Stomach (tissue), 9 donors: ENCODE data around the gene PRKN. TPM values are rescaled to one million over a fixed set of nuclear protein-coding genes. Genes with fewer than 3 reads are reported as not detected.

Source experiments
- DNase-seq, 2 donors: peaks; one replicate each; pipeline versions ENCODE4 v3.0.0 to v3.0.0-alpha.2; 2013 to 2019
- H3K27ac ChIP-seq, 5 donors: fragments of 200-600 bp in 4 of 5; sonication (generic) in 4 of 5; one replicate each; pipeline ENCODE4 v1.5.1; 2013 to 2019; ENCODE audit warnings: mild to moderate bottlenecking in 1 of 5, moderate library complexity in 1 of 5
- H3K27me3 ChIP-seq, 3 donors: fragments of 200-600 bp; sonication (generic); one replicate each; pipeline ENCODE4 v1.5.1; 2017 to 2019; ENCODE audit warnings: mixed run types in 1 of 3
- H3K36me3 ChIP-seq, 4 donors: fragments of 200-600 bp; sonication (generic); 1 replicate in 3 of 4; 2 replicates in 1 of 4; pipeline ENCODE4 v1.5.1; 2016 to 2019
- H3K4me1 ChIP-seq, 4 donors: fragments of 200-600 bp; sonication (generic); one replicate each; pipeline ENCODE4 v1.5.1; 2016 to 2019
- H3K4me3 ChIP-seq, 4 donors: fragments of 200-600 bp; sonication (generic) in 3 of 4; one replicate each; pipeline ENCODE4 v1.5.1; 2016 to 2019; ENCODE audit warnings: mild to moderate bottlenecking in 1 of 4
- H3K9me3 ChIP-seq, 4 donors: fragments of 200-600 bp; sonication (generic); one replicate each; pipeline ENCODE4 v1.5.1; 2016 to 2019
- CTCF ChIP-seq, 7 experiments: fragments of 450-650 bp in 4 of 7; fragments of 200-600 bp in 3 of 7; sonication (generic) in 3 of 7; IDR thresholded peaks; one replicate each; pipeline ENCODE4 v1.5.1; 2016 to 2019; ENCODE audit warnings: antibody characterized with exemption in 7 of 7, control low read depth in 2 of 7, mild to moderate bottlenecking in 1 of 7
- EP300 ChIP-seq: sonication (generic); formaldehyde crosslinking; IDR thresholded peaks from one replicate; pipeline ENCODE4 v1.6.1; 2017; ENCODE audit warnings: antibody characterized with exemption
- POLR2A ChIP-seq, 4 donors: fragments of 450-650 bp; IDR thresholded peaks; one replicate each; pipeline ENCODE4 v1.6.1; 2016; ENCODE audit warnings: antibody characterized with exemption in 4 of 4, control low read depth in 2 of 4, mild to moderate bottlenecking in 1 of 4, moderate library complexity in 1 of 4
- POLR2AphosphoS5 ChIP-seq, 3 donors: sonication (generic); formaldehyde crosslinking; IDR thresholded peaks; one replicate each; pipeline ENCODE4 v1.6.1; 2016; ENCODE audit warnings: antibody characterized with exemption in 3 of 3
- WGBS, 5 donors: extraction: QIAGEN DNeasy Blood & Tissue Kit in 3 of 5; methylation state at CpG; one replicate each; pipeline versions ENCODE4 v1.1.5 to v1.1.7; 2013 to 2018; 5-methylcytosine and 5-hydroxymethylcytosine counted together
- intact Hi-C: fragments of 100-400 bp; cut with DNase I; formaldehyde crosslinking; loops from one replicate; pipeline ENCODE4 v1.15.1; 2023; ENCODE audit warnings: low total_unique reads
- polyA plus RNA-seq, 3 donors: library from polyadenylated mRNA; stranded (reverse); fragments of 200-250 nt; gene quantifications; one replicate each; pipeline ENCODE4 v1.2.3, GENCODE V29; 2013
- total RNA-seq, 5 donors: library from RNA; depleted of rRNA; stranded (reverse); fragments of >200 nt; gene quantifications; one replicate each; pipeline versions ENCODE4 v1.1.0 to v1.2.3, GENCODE V29; 2014 to 2016
- donor health status: healthy with polysubstance abuse.
- donor health status: Bipolar disorder and iron deficiency.
- donor health status: healthy.

The PRKN gene
- total and polyA plus RNA-seq, 8 donors: 0.68 to 19.8 (median 9.5) TPM

- TF ChIP-seq CTCF (IDR thresholded peaks at IDR 0.05): no peak
- TF ChIP-seq POLR2AphosphoS5 (IDR thresholded peaks at IDR 0.05): no peak
- no peak for TF ChIP-seq EP300
- no peak for TF ChIP-seq POLR2A (IDR thresholded peaks at IDR 0.05)
- Histone ChIP-seq H3K27ac (no peak overlapping the region), H3K4me1 (no peaks in the 10 kb centered on the region), H3K4me3 (no peak overlapping the region), H3K27me3 (no peaks in the 10 kb centered on the region), H3K9me3 (peaks cover 0 to 14% (median 5%) of the 10 kb centered on the region in 4 donors), H3K36me3 (no peaks in the 10 kb centered on the region)
- DNase-seq: no peak
- intact Hi-C loops: no loop called here
- WGBS, 5 donors: 89 to 94% (median 94%) methylated on average over 4 of the region's 4 CpGs
Observed at GRCh38 chr6:161405418-161405817, 1322.1 kb downstream of the PRKN start.

GRCh38 chr6:161403717-161404116 is 1323.8 kb downstream of the PRKN start:
- no peak overlapping the region for H3K27ac ChIP-seq
- no peaks in the 10 kb centered on the region for H3K27me3 ChIP-seq
- H3K9me3 ChIP-seq: peaks cover 0 to 22% (median 12%) of the 10 kb centered on the region in 4 donors
- H3K4me1 ChIP-seq: no peaks in the 10 kb centered on the region
- no peak overlapping the region for H3K4me3 ChIP-seq
- no peak for TF ChIP-seq POLR2A (IDR thresholded peaks at IDR 0.05)
- TF ChIP-seq POLR2AphosphoS5 (IDR thresholded peaks at IDR 0.05): no peak
- no peak for TF ChIP-seq CTCF (IDR thresholded peaks at IDR 0.05)
- no peak for TF ChIP-seq EP300
- no peak for DNase-seq
- no peaks in the 10 kb centered on the region for H3K36me3 ChIP-seq
- intact Hi-C loops: no loop called here
- 68 to 94% (median 75%) methylated on average over 1 of the region's 1 CpG for WGBS, 5 donors

GRCh38 chr6:161401587-161402309 is 1325.8 kb downstream of the PRKN start:
- WGBS, 5 donors: 83 to 94% (median 85%) methylated on average over 8 of the region's 8 CpGs
- Histone ChIP-seq H3K4me3 (no peak overlapping the region), H3K27me3 (no peaks in the 10 kb centered on the region), H3K36me3 (no peaks in the 10 kb centered on the region), H3K4me1 (no peaks in the 10 kb centered on the region), H3K9me3 (peaks cover 0 to 27% (median 15%) of the 10 kb centered on the region in 4 donors), H3K27ac (no peak overlapping the region)
- intact Hi-C loops: no loop called here
- TF ChIP-seq EP300 (no peak), POLR2A (IDR thresholded peaks at IDR 0.05) (no peak), CTCF (IDR thresholded peaks at IDR 0.05) (no peak), POLR2AphosphoS5 (IDR thresholded peaks at IDR 0.05) (no peak)
- DNase-seq: no peak

GRCh38 chr6:161400671-161401070 is 1326.9 kb downstream of the PRKN start:
- 36 to 63% (median 49%) methylated on average over 5 of the region's 5 CpGs for WGBS, 5 donors
- DNase-seq: no peak
- H3K9me3 ChIP-seq: peaks cover 0 to 27% (median 15%) of the 10 kb centered on the region in 4 donors
- no peak overlapping the region for H3K27ac ChIP-seq
- TF ChIP-seq POLR2A (IDR thresholded peaks at IDR 0.05): no peak
- no peak for TF ChIP-seq POLR2AphosphoS5 (IDR thresholded peaks at IDR 0.05)
- no peak for TF ChIP-seq EP300
- TF ChIP-seq CTCF (IDR thresholded peaks at IDR 0.05): no peak
- H3K4me1 ChIP-seq: no peaks in the 10 kb centered on the region
- no peaks in the 10 kb centered on the region for H3K27me3 ChIP-seq
- intact Hi-C loops: no loop called here
- H3K36me3 ChIP-seq: no peaks in the 10 kb centered on the region
- no peak overlapping the region for H3K4me3 ChIP-seq
